Activated CD4-positive, CD25-positive, alpha-beta regulatory T cell treated with anti-CD3 and anti-CD28 coated beads, Interleukin-2, amount 50 U/mL, for 24 hours (primary cell): ENCODE measurements around the gene ADCY6.
"Not testable (repeated sequence)": the region's sequence is repeated elsewhere in the genome, so short reads cannot be mapped to it uniquely, and the experiment has no call there.

ENCODE experiments used
- ATAC-seq, 2 donors: fragments of 150-1000 bp; cut with Tn5 transposase; one replicate each; pipeline ENCODE4 v1.10.0; 2021; ENCODE audit warnings: mild to moderate bottlenecking in 1 of 2, moderate library complexity in 1 of 2

ADCY6 gene

DNA sequence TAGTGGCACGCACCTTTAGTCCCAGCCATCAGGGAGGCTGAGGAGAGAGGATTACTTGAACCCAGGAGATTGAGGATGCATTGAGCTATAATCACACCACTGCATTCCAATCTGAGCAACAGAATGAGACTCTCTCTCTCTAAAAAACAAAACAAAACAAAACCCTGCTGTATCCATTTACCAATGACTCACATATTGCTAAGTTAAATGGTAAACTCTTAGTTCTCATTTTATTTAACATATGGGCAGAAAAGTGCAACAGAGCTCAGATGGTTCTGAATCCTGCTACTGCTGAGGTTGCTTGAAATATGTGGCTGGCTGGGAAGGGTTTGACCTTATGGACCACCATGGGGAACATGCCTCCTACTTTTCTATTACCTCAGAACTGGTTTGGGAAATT, 38.7 kb downstream of the ADCY6 start:
- peak; percentile 14 to 20 for ATAC-seq

DNA sequence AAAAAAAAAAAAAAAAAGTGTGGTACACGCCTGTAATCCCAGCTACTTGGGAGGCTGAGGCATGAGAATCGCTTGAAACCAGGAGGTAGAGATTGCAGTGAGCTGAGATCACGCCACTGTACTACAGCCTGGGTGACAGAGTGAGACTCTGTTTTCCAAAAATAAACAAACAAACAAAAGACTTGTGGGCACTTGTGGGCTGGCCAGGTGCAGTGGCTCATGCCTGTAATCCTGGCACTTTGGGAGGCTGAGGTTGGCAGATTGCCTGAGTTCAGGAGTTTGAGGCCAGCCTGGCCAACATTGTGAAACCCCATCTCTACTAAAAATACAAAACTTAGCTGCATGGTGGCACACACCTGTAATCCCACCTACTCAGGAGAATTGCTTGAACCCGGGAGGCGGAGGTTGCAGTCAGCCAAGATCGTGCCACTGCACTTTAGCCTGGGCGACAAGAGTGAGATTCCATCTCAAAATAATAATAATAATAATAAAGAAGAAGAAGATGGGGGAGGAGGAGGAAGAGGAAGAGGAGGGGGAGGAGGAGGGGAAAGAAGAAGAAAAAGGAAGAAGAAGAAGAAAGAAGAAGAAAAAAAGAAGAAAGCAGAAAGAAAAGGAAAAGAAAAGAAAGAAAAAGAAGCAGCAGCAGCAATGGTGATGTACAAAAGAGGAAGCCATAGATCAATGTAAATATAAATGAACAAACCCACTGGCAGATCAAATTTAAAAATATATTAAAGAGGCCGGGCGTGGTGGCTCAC, 44.5 kb downstream of the ADCY6 start:
- no peak for ATAC-seq

DNA sequence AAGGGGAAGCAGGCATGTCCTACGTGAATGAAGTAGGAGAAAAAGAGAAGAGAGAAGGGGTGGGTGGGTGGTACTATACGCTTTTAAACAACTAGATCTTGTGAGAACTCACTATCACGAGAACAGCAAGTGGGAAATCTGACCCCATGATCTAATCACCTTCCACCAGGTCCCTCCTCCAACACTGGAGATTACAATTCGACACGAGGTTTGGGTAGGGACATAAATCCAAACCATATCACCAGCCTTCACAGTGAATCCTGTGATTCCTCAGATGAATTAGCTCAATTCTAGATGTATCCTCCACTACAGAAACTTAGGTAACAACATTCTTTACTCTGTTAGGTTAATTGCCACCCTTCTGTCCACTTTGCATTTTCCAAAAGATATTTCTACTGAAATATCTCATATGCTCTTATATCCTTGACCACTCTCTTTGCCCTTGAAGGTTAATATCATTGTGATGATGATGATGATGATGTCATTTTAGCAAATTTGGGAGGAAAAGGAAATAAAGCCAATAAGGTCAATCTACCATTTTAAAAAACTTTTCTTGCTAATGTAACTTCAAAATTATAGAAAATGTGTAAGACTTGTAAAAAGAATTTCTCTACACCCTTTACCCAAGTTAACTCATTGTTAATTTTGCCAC, 49.1 kb downstream of the ADCY6 start:
- ATAC-seq = no peak

DNA sequence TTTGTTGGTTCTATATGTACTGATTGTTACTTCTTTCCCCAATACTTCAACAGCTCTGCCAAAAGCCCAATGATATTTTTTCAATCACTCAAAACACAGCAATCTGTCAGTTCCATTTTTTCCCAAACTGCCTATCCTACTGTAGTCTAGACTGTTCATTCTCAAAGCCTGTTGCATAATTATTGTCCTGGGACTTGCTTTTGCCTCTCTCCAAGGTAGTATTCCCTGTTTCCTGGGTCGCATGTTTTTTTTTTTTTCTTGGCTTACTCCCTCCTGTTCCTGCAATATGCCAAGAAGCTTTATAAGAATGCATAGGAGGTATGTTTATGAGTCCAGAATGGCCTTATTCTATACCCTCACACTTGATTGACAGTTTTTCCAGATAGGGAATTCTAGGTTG, 52.4 kb downstream of the ADCY6 start:
- no peak for ATAC-seq

DNA sequence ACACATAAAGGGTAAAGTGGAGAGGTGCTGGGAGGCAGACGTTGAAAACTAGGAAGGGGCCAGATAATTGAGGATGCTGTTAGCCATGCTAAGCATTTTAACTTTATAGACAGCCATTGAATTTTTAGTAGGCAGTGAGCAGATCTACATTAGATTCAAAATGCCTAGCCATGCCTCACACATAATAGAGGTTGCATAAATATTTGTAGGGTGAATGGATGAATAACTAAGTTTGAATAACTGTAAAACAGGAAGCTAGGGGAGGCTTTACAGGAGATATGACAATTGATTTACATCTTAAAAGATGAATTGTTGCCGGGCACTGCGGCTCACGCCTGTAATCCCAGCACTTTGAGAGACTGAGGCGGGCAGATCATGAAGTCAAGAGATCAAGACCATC, 60.1 kb downstream of the ADCY6 start:
- no peak for ATAC-seq

DNA sequence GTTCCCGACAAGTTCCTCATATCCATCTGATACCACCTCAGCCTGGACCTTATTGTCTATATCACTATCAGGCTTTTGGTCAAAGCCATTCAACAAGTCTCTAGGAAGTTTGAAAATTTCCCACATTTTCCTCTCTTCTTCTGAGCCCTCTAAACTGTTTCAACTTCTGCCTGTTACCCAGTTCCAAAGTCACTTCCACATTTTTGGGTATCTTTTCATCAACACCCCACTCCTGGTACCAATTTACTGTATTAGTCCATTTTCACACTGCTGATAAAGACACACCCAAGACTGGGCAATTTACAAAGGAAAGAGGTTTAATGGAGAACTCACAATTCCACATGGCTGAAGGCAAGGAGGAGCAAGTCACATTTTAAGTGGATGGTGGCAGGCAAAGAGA, 68.2 kb downstream of the ADCY6 start:
- not testable (repeated sequence) for ATAC-seq

DNA sequence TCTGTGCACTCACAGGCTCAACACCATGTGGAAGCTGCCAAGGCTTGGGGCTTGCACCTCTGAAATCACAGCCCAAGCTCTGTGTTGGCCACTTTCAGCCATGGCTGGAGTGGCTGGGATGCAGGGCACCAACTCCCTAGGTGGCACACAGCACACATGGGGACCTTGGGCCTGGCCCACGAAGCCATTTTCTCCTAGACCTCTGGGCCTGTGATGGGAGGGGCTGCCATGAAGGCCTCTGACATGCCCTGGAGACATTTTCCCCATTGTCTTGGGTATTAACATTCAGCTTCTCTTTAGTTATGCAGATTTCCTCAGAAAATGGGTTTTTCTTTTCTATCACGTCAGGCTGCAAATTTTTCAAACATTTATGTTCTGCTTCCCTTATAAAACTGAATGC, 68.7 kb downstream of the ADCY6 start:
- ATAC-seq = not testable (repeated sequence)

DNA sequence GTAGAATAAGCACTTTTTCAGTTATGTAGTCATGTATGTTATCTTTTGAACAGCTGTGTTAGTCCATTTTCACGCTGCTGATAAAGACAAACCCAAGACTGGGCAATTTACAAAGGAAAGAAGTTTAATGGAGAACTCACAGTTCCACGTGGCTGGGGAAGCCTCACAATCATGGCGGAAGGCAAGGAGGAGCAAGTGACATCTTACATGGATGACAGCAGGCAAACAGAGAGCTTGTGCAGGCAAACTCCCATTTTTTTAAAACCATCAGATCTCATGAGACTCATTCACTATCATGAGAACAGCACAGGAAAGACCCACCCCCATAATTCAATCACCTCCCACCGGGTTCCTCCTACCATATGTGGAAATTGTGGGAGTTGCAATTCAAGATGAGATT, 69.9 kb downstream of the ADCY6 start:
- not testable (repeated sequence) for ATAC-seq

DNA sequence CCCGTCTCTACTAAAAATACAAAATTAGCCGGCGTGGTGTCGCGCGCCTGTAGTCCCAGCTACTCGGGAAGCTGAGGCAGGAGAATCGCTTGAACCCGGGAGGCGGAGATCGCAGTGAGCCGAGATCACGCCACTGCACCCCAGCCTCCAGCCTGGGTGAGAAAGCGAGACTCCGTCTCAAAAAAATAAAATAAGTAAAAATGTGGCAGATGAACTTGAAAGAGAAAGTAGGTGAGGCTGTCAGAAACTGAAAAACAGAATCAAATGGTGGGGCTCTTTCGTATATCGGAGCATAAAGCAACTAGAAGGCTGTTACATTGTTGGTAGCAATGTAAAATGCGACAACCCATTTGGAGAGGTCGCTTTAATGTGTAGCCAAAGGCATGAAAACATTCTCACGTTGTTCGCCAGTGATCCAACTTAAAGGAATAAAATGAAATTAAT, 71.6 kb downstream of the ADCY6 start:
- ATAC-seq = peak in 1 of 2 donors; percentile 7

DNA sequence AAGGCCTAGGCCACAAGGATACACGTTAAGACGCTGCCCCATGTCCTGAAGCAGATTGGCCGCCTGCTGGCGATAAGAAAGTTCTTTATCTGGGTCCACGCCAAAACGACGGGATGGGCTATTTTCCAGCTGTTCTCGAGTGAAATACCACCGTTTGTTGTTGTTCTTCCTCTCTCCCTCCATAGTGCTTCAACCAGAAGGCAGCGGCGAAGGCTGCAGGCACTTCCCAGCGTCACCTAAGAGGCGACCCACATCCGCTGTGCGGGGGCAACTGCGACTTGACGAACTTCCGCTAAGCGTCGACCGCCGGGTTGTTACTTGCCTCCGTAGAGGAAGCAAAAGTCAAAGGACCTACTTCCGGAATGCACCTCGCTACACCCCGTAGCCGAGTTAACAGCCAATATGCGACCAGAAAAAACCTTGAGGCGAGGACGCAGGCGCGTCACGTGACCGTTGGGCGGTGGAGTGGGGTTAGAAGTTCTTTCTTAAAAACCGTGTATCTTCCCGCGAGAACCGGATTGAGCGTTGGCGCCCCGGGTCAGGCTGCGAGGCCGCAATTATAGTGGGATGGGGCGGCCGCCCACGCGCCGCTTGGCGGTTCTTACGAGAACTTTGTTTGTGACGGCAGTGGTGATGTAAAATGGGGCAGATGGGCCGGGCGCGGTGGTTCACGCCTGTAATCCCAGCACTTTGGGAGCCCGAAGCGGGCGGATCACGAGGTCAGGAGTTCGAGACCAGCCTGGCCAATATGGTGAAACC, 72.2 kb downstream of the ADCY6 start, which contains the start of gene CCNT1:
Gene CCNT1 (minus strand): TSS at position 215 of the 759 bp plus-strand sequence. CDS start 32 bp downstream, at position 183.
- ATAC-seq = peak; percentile 95 to 96
